B cell (primary cell): Measurements from ENCODE around the gene ERGIC1.

Experiments used
- CTCF ChIP-seq: fragments of 200-600 bp; IDR thresholded peaks from one replicate; pipeline ENCODE4 v1.8.0; 2022; ENCODE audit warnings: antibody characterized with exemption, mild to moderate bottlenecking
- EZH2 ChIP-seq: IDR thresholded peaks from 2 replicates; pipeline ENCODE4 v1.6.1; 2012; ENCODE audit warnings: borderline replicate concordance, low read depth, mild to moderate bottlenecking, moderate library complexity, low read length; ENCODE audit not compliant: insufficient read depth, poor library complexity, severe bottlenecking

- no peak for TF ChIP-seq CTCF
- TF ChIP-seq EZH2: no peak
These were observed 110.7 kb downstream of the ERGIC1 start for GRCh38 chr5:172944741-172945140.
